DOHH2 (cell line): ENCODE data around the gene AFMID.

Source experiments
- H3F3A ChIP-seq: fragments of 200-600 bp; sonication (generic), shearing (Covaris generic); 2 replicates; pipeline ENCODE4 v1.6.0; 2016; ENCODE audit warnings: antibody characterized with exemption, mild to moderate bottlenecking; ENCODE audit not compliant: control insufficient read depth, insufficient read depth
- H3K27ac ChIP-seq: fragments of 200-600 bp; sonication (generic); 2 replicates; pipeline ENCODE4 v1.5.1; 2014; ENCODE audit warnings: low read depth, mild to moderate bottlenecking, low read length, moderate library complexity
- H3K27me3 ChIP-seq: fragments of 200-600 bp; sonication (generic); 2 replicates; pipeline ENCODE4 v1.6.1; 2014; ENCODE audit warnings: mild to moderate bottlenecking, low read length, mixed read lengths; ENCODE audit not compliant: control insufficient read depth
- H3K36me3 ChIP-seq: fragments of 200-600 bp; sonication (generic); 2 replicates; pipeline ENCODE4 v1.6.1; 2014; ENCODE audit warnings: mild to moderate bottlenecking, low read length, moderate library complexity, mixed read lengths; ENCODE audit not compliant: control insufficient read depth
- H3K4me1 ChIP-seq: fragments of 200-600 bp; sonication (generic); 2 replicates; pipeline ENCODE4 v1.6.1; 2014; ENCODE audit warnings: mild to moderate bottlenecking, low read length, mixed read lengths; ENCODE audit not compliant: control insufficient read depth
- H3K4me2 ChIP-seq: fragments of 200-600 bp; sonication (generic); 2 replicates; pipeline ENCODE4 v1.6.0; 2014; ENCODE audit warnings: mild to moderate bottlenecking, low read length, moderate library complexity
- H3K4me3 ChIP-seq: fragments of 200-600 bp; sonication (generic); 2 replicates; pipeline ENCODE4 v1.5.1; 2014; ENCODE audit warnings: mild to moderate bottlenecking, low read length, mixed read lengths
- H3K79me2 ChIP-seq: fragments of 200-600 bp; sonication (generic); 2 replicates; pipeline ENCODE4 v1.6.1; 2014; ENCODE audit warnings: mild to moderate bottlenecking, low read length, mixed read lengths; ENCODE audit not compliant: control insufficient read depth
- H3K9me2 ChIP-seq: fragments of 200-600 bp; sonication (generic); replicated peaks from 2 replicates; pipeline ENCODE4 v1.6.1; 2014; ENCODE audit warnings: mild to moderate bottlenecking, low read length, mixed read lengths; ENCODE audit not compliant: control insufficient read depth
- H3K9me3 ChIP-seq: fragments of 200-600 bp; sonication (generic); 2 replicates; pipeline ENCODE4 v1.6.1; 2014; ENCODE audit warnings: antibody characterized with exemption, low read length, mixed read lengths; ENCODE audit not compliant: control insufficient read depth, insufficient read depth
- H4K20me1 ChIP-seq: fragments of 200-600 bp; sonication (generic); 2 replicates; pipeline ENCODE4 v1.6.0; 2014; ENCODE audit warnings: low read depth, mild to moderate bottlenecking, antibody characterized with exemption, low read length, moderate library complexity; ENCODE audit not compliant: control insufficient read depth, insufficient read depth
- CTCF ChIP-seq: fragments of 200-600 bp; sonication (generic); IDR thresholded peaks from one replicate; pipeline ENCODE4 v1.5.1; 2014; ENCODE audit warnings: antibody characterized with exemption, mild to moderate bottlenecking, low read depth, low read length; ENCODE audit not compliant: poor library complexity, severe bottlenecking
- EZH2phosphoT487 ChIP-seq: fragments of 200-600 bp; sonication (generic); IDR thresholded peaks from 2 replicates; pipeline ENCODE4 v1.6.1; 2017; ENCODE audit warnings: borderline replicate concordance, mild to moderate bottlenecking, antibody characterized with exemption, low read length, moderate library complexity, mixed read lengths

Gene AFMID

GRCh38 chr17:78202666-78203065 lies 15.5 kb downstream of the AFMID start:
- no peak overlapping the region for H3K4me3 ChIP-seq
- H3K36me3 ChIP-seq = peaks cover 70% of the 10 kb centered on the region
- peaks cover 33% of the 10 kb centered on the region for H3K79me2 ChIP-seq
- H4K20me1 ChIP-seq = no peaks in the 10 kb centered on the region
- peaks cover 11% of the 10 kb centered on the region for H3K4me1 ChIP-seq
- peaks cover 15% of the 10 kb centered on the region for H3F3A ChIP-seq
- no peaks in the 10 kb centered on the region for H3K9me3 ChIP-seq
- H3K9me2 ChIP-seq = no peaks in the 10 kb centered on the region
- no peak overlapping the region for H3K27ac ChIP-seq
- no peaks in the 10 kb centered on the region for H3K27me3 ChIP-seq
- no peak overlapping the region for H3K4me2 ChIP-seq
- TF ChIP-seq CTCF (no peak), EZH2phosphoT487 (no peak)

- Histone ChIP-seq H3K9me2 (no peaks in the 10 kb centered on the region), H3F3A (peaks cover 17% of the 10 kb centered on the region), H3K36me3 (peaks cover 56% of the 10 kb centered on the region), H3K4me2 (no peak overlapping the region), H4K20me1 (no peaks in the 10 kb centered on the region), H3K9me3 (no peaks in the 10 kb centered on the region), H3K4me3 (no peak overlapping the region), H3K27ac (no peak overlapping the region), H3K4me1 (no peaks in the 10 kb centered on the region), H3K27me3 (no peaks in the 10 kb centered on the region), H3K79me2 (peaks cover 14% of the 10 kb centered on the region)
- TF ChIP-seq CTCF (no peak), EZH2phosphoT487 (no peak)
Observed at GRCh38 chr17:78204387-78205123, 17.4 kb downstream of the AFMID start.

GRCh38 chr17:78205124-78205775 lies 18.1 kb downstream of the AFMID start:
- H3K27me3 ChIP-seq = no peaks in the 10 kb centered on the region
- peaks cover 51% of the 10 kb centered on the region for H3K36me3 ChIP-seq
- H3F3A ChIP-seq = peaks cover 17% of the 10 kb centered on the region
- H3K9me2 ChIP-seq = no peaks in the 10 kb centered on the region
- peaks cover 7% of the 10 kb centered on the region for H3K79me2 ChIP-seq
- no peak overlapping the region for H3K4me2 ChIP-seq
- H3K27ac ChIP-seq = no peak overlapping the region
- H3K9me3 ChIP-seq = no peaks in the 10 kb centered on the region
- H4K20me1 ChIP-seq = no peaks in the 10 kb centered on the region
- no peak for TF ChIP-seq CTCF
- no peaks in the 10 kb centered on the region for H3K4me1 ChIP-seq
- no peak overlapping the region for H3K4me3 ChIP-seq
